Measurements from ENCODE around the gene KCNC1. TPM values are rescaled to one million over a fixed set of nuclear protein-coding genes. Genes with fewer than 3 reads are reported as not detected.

The KCNC1 gene
- total and polyA plus RNA-seq, 9 of the 15 experiments (the other 6 are each of a cell fraction or from before 2014, with no cell fraction given): 0.05 to 0.08 TPM; not detected in 7

- intact Hi-C loops (cut with micrococcal nuclease): no loop called here
These were observed 76.8 kb downstream of the KCNC1 start for GRCh38 chr11:17811352-17811751.

More at GRCh38 chr11:17811352-17811751, 76.8 kb downstream of the KCNC1 start:
- H3K9ac ChIP-seq (ENCODE audit: insufficient read depth in 1 of 2, low read depth in 2 of 2, low read length in 2 of 2): no peak overlapping the region
- BruUV-seq (replicated peaks): no TSS peak
- DNase-seq (ENCODE audit: extremely low read depth in 1 of 4, low spot score in 3 of 4) (no peak), ATAC-seq (no peak), FAIRE-seq (no peak)
- no peak overlapping the region for H2AFZ ChIP-seq (ENCODE audit: low read depth, low read length)
- TF ChIP-seq TAF7 (tag; IDR thresholded peaks at IDR 0.05) (no peak), ESRRA (IDR thresholded peaks at IDR 0.05; ENCODE audit: borderline replicate concordance, low read depth) (no peak), CHD4 (IDR thresholded peaks at IDR 0.05; ENCODE audit: insufficient read depth, insufficient replicate concordance, low read depth, low read length, poor library complexity, severe bottlenecking) (no peak), THRA (IDR thresholded peaks at IDR 0.05) (no peak), CHD1 (IDR thresholded peaks at IDR 0.05; ENCODE audit: low read length) (no peak), SAFB (IDR thresholded peaks at IDR 0.05; ENCODE audit: borderline replicate concordance, low read depth, low read length) (no peak)
- no peaks in the 10 kb centered on the region for H3K79me2 ChIP-seq (ENCODE audit: control insufficient read depth, insufficient read depth, low read length)
- H3K9me1 ChIP-seq (ENCODE audit: control insufficient read depth, insufficient read depth, low read length): no peaks in the 10 kb centered on the region
- H3K27ac ChIP-seq (ENCODE audit: extremely low read depth, low read depth, low read length): no peak overlapping the region
- H3K4me1 ChIP-seq (replicated peaks in 1 of 2; ENCODE audit: control insufficient read depth in 2 of 2, insufficient read depth in 2 of 2, low read length in 2 of 2): no peaks in the 10 kb centered on the region
- in situ Hi-C loops (cut with MboI): no loop called here
- H4K20me1 ChIP-seq (replicated peaks; ENCODE audit: control insufficient read depth, insufficient read depth, low read length): peaks cover 5% of the 10 kb centered on the region; the same call in 1 of the 2 replicates
- H3K36me3 ChIP-seq (ENCODE audit: control insufficient read depth, insufficient read depth, low read length): no peaks in the 10 kb centered on the region
- H3K9me3 ChIP-seq (replicated peaks; ENCODE audit: control insufficient read depth, insufficient read depth, low read depth, low read length): no peaks in the 10 kb centered on the region
- no peak overlapping the region for H3K4me2 ChIP-seq (ENCODE audit: insufficient read depth, low read length)
- POLR2A ChIA-PET: no interaction called here
- H3K27me3 ChIP-seq (ENCODE audit: control insufficient read depth in 2 of 2, insufficient read depth in 2 of 2, low read length in 2 of 2): no peaks in the 10 kb centered on the region
- H3K4me3 ChIP-seq: no peak overlapping the region
- CTCF ChIA-PET (ENCODE audit: low intra/inter-chr PET ratio): no interaction called here
- WGBS (ENCODE audit: insufficient coverage, low coverage, missing lambda C conversion rate): 18% methylated on average over 7 of the region's 7 CpGs

Measured in K562 (cell line).